IPS-18a (cell line): ENCODE measurements around the gene AGBL4.

Source experiments
- H3K27ac ChIP-seq: one replicate; pipeline ENCODE4 v1.5.1; 2013; ENCODE audit warnings: low read length
- H3K27me3 ChIP-seq: one replicate; pipeline ENCODE4 v1.6.1; 2013; ENCODE audit warnings: mild to moderate bottlenecking, low read length; ENCODE audit not compliant: control insufficient read depth, insufficient read depth
- H3K36me3 ChIP-seq: one replicate; pipeline ENCODE4 v1.6.1; 2013; ENCODE audit warnings: low read depth, low read length; ENCODE audit not compliant: control insufficient read depth
- H3K4me1 ChIP-seq: one replicate; pipeline ENCODE4 v1.6.1; 2013; ENCODE audit warnings: low read depth, low read length; ENCODE audit not compliant: control insufficient read depth
- H3K4me3 ChIP-seq: one replicate; pipeline ENCODE4 v1.5.1; 2013; ENCODE audit warnings: low read length
- H3K9ac ChIP-seq: one replicate; pipeline ENCODE4 v1.6.1; 2013; ENCODE audit warnings: mild to moderate bottlenecking, low read length, moderate library complexity
- H3K9me3 ChIP-seq: one replicate; pipeline ENCODE4 v1.6.1; 2013; ENCODE audit warnings: low read depth, low read length; ENCODE audit not compliant: control insufficient read depth

Gene AGBL4

GRCh38 chr1:48687282-48688045, 1336.3 kb downstream of the AGBL4 start:
- no peak overlapping the region for H3K9ac ChIP-seq
- no peaks in the 10 kb centered on the region for H3K9me3 ChIP-seq
- H3K36me3 ChIP-seq, result no peaks in the 10 kb centered on the region
- H3K27ac ChIP-seq, result no peak overlapping the region
- no peaks in the 10 kb centered on the region for H3K27me3 ChIP-seq
- no peaks in the 10 kb centered on the region for H3K4me1 ChIP-seq
- H3K4me3 ChIP-seq, result no peak overlapping the region

GRCh38 chr1:48686159-48686558, 1337.6 kb downstream of the AGBL4 start:
- H3K9ac ChIP-seq, result no peak overlapping the region
- no peaks in the 10 kb centered on the region for H3K36me3 ChIP-seq
- no peaks in the 10 kb centered on the region for H3K9me3 ChIP-seq
- no peaks in the 10 kb centered on the region for H3K27me3 ChIP-seq
- H3K27ac ChIP-seq, result no peak overlapping the region
- H3K4me1 ChIP-seq, result peaks cover 6% of the 10 kb centered on the region
- H3K4me3 ChIP-seq, result no peak overlapping the region

DNA sequence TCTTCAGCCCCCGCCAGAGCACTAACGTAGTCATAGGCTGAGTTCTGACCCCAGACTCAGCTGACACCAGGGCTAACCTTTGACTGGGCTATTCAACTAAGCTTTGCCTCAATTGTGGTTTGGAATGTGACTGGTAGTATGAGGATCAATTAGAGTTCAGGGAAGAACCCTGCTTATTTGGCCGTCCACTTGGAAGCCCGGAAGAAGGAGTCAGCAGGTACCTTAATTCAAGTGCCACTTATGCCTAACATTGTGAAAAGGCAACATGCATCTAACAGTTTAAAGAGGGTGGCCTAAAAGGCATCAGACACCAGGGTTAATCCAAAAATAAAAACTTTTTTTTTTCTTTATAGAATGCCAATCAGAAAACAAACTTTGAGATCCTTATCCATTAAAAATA, 1339.4 kb downstream of the AGBL4 start:
- no peak overlapping the region for H3K4me3 ChIP-seq
- H3K9me3 ChIP-seq, result no peaks in the 10 kb centered on the region
- H3K36me3 ChIP-seq, result no peaks in the 10 kb centered on the region
- H3K27ac ChIP-seq, result no peak overlapping the region
- H3K4me1 ChIP-seq, result peaks cover 6% of the 10 kb centered on the region
- H3K9ac ChIP-seq, result no peak overlapping the region
- H3K27me3 ChIP-seq, result no peaks in the 10 kb centered on the region

DNA sequence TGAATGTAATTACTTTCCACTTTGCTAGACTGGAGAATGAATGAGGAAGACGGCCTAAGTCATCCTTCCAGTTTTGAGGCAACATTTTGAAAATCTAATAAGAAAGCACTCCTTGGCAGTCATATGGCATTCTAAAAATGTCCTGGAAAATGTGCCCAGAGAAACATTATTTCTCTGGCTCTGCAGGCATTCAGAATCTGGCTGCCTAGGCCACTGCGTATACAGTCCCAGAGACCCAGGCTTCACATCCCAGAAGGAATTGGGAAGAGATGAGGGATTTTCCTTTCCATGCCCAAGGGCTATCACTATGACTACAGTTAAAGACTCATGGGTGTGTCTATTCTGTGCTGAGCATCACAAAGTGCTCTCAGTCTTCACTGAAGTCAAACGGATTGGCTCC, 1339.9 kb downstream of the AGBL4 start:
- H3K4me3 ChIP-seq, result no peak overlapping the region
- H3K27ac ChIP-seq, result no peak overlapping the region
- H3K9ac ChIP-seq, result no peak overlapping the region
- H3K27me3 ChIP-seq, result no peaks in the 10 kb centered on the region
- no peaks in the 10 kb centered on the region for H3K9me3 ChIP-seq
- no peaks in the 10 kb centered on the region for H3K36me3 ChIP-seq
- peaks cover 6% of the 10 kb centered on the region for H3K4me1 ChIP-seq

DNA sequence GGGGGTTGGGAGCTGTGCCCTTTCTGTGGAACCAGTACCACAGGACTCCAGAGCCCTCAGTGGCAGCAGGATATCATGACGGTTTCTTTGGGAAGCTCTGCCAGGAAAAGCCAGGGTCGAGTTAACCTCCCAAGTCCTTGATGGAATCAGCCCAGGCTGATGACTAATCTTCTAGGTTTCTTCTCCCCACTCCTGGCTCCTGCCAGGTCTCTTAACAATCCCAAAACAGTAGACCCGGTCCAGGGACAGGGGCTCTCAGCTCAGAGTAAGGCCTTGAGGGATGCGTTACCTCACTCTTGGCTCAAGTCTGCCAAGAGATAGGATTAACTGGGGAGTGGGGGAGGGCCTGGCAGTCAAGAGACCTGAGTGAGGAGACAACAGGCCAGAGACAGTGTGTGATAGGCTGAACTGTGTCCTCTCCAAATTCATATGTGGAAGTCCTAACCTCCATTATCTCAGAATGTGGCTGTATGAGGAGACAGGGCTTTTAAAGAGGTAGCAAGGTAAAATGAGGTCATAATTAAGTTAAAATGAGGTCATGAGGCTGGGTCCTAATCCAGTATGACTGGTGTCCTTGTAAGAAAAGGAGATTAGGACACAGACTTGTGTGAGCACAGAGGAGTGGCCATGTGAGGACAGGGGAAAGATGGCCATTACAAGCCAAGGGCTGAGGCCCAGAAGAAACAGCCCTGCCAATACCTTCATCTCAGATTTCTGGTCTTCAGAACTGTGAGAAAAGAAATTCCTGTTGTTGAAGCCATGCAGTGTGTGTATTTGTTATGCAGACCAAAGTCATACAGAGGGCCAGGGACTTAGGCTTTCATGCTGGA, 1342.1 kb downstream of the AGBL4 start:
- H3K9ac ChIP-seq, result no peak overlapping the region
- H3K4me1 ChIP-seq, result peaks cover 6% of the 10 kb centered on the region
- H3K36me3 ChIP-seq, result no peaks in the 10 kb centered on the region
- H3K4me3 ChIP-seq, result no peak overlapping the region
- no peaks in the 10 kb centered on the region for H3K9me3 ChIP-seq
- no peaks in the 10 kb centered on the region for H3K27me3 ChIP-seq
- H3K27ac ChIP-seq, result no peak overlapping the region

- Histone ChIP-seq H3K9me3 (no peaks in the 10 kb centered on the region), H3K4me1 (peaks cover 6% of the 10 kb centered on the region), H3K27me3 (no peaks in the 10 kb centered on the region), H3K36me3 (no peaks in the 10 kb centered on the region), H3K4me3 (no peak overlapping the region), H3K27ac (no peak overlapping the region), H3K9ac (no peak overlapping the region)
These were observed 1343.2 kb downstream of the AGBL4 start for GRCh38 chr1:48680411-48681035.

GRCh38 chr1:48679859-48680258, 1343.9 kb downstream of the AGBL4 start:
- H3K9me3 ChIP-seq, result no peaks in the 10 kb centered on the region
- H3K4me1 ChIP-seq, result peaks cover 6% of the 10 kb centered on the region

DNA sequence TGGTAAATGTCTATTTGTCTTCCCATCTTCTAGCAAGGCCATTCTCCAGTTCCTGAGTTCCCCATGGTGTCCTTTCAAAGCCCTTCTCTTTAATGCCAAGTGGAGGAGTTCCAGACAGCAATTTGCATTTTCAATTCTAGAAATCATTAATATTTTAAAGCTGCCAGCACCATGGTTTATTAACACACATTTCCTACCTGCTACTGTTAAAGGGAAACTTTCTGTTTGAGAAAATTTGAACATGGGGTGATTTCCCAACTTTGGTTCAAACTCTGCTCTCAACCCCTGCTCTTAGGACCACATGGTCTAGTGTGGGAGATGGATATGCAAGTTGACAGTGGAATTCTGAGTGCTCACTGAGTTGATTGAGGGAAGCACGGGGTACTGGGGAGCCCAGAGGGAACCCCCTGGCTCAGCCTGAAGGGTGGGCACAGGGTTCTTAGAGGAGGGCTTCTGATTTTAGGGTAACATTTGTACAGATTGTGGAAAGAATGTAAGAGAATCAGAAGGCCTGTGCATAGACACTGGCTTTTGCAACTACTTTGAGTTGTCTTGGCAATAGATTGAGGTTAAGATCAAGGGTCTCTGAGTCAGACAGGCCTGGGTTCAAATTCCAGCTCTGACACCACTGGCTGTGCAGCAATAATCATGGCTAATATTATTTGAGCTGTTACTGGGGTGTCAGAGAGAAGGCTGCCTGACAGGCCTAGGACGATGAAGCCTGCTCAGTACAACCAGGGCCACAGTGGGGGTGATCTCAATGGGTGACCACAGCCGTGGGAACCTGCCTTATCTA, 1344.8 kb downstream of the AGBL4 start:
- H3K27ac ChIP-seq, result no peak overlapping the region
- no peaks in the 10 kb centered on the region for H3K36me3 ChIP-seq

More at GRCh38 chr1:48679859-48680258, 1343.9 kb downstream of the AGBL4 start:
- H3K27me3 ChIP-seq, result no peaks in the 10 kb centered on the region
- H3K27ac ChIP-seq, result no peak overlapping the region
- no peak overlapping the region for H3K9ac ChIP-seq
- H3K4me3 ChIP-seq, result no peak overlapping the region
- H3K36me3 ChIP-seq, result no peaks in the 10 kb centered on the region

GRCh38 chr1:48677306-48678287, 1346.2 kb downstream of the AGBL4 start:
- no peak overlapping the region for H3K27ac ChIP-seq
- H3K9me3 ChIP-seq, result no peaks in the 10 kb centered on the region
- peaks cover 15% of the 10 kb centered on the region for H3K4me1 ChIP-seq
- H3K27me3 ChIP-seq, result no peaks in the 10 kb centered on the region
- no peaks in the 10 kb centered on the region for H3K36me3 ChIP-seq
- no peak overlapping the region for H3K9ac ChIP-seq
- no peak overlapping the region for H3K4me3 ChIP-seq

More for the DNA sequence above, 1344.8 kb downstream of the AGBL4 start:
- Histone ChIP-seq H3K27me3 (no peaks in the 10 kb centered on the region), H3K4me3 (no peak overlapping the region), H3K4me1 (peaks cover 8% of the 10 kb centered on the region), H3K9ac (no peak overlapping the region), H3K9me3 (no peaks in the 10 kb centered on the region)

DNA sequence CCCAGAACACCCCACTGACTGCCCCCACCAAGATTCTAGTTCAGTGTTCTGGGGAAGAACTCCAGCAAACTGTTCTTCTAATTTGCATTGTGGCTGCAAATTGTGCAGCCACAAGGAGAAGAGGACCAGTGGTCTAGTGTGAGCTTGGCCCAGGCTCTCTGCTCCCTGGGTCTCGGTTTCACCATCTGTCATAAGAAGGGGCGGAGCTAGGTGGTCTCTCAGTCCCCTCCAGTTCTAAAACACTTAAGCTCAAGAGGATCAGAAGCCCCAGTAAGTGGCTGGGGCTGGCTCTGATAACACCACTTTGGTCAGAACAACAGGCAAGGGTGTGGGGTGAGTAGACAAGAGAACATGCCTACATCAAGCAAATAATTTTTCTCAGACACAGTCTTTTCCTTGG, 1346.9 kb downstream of the AGBL4 start:
- Histone ChIP-seq H3K27ac (no peak overlapping the region), H3K9me3 (no peaks in the 10 kb centered on the region), H3K36me3 (no peaks in the 10 kb centered on the region), H3K9ac (no peak overlapping the region), H3K4me3 (no peak overlapping the region), H3K4me1 (peaks cover 11% of the 10 kb centered on the region), H3K27me3 (no peaks in the 10 kb centered on the region)
